H1 (cell line): ENCODE data around the gene KRTAP10-4. TPM values are rescaled to one million over a fixed set of nuclear protein-coding genes. Genes with fewer than 3 reads are reported as not detected.

Experiments used
- CTCF ChIA-PET: fragments of 300-600 bp; sonication (Branson Sonifier 250); formaldehyde crosslinking; loops from one replicate; lab custom pipeline; 2021; ENCODE audit not compliant: partially characterized antibody; lab: Charles Lee
- POLR2A ChIA-PET: fragments of 300-600 bp; sonication (Branson Sonifier 250); formaldehyde crosslinking; loops from one replicate; lab custom pipeline; 2021; ENCODE audit warnings: inconsistent platforms; ENCODE audit not compliant: partially characterized antibody; lab: Charles Lee
- DNase-seq, 2 experiments: peaks; one replicate each; pipeline versions ENCODE4 v3.0.0 to v3.0.0-alpha.2; 2010 to 2022; ENCODE audit warnings: low spot score in 2 of 2, low read depth in 1 of 2, mixed read lengths in 1 of 2
- FAIRE-seq: peaks from 2 replicates; lab custom pipeline; 2011; peaks lifted over from hg19 to GRCh38; lab: Jason Lieb, UNC
- H2AFZ ChIP-seq: 2 replicates; pipeline ENCODE4 v1.8.1; 2012; ENCODE audit warnings: low read length, inconsistent platforms
- H2AK5ac ChIP-seq: 2 replicates; pipeline ENCODE4 v1.6.1; 2013; ENCODE audit warnings: low read depth, low read length
- H2BK120ac ChIP-seq: replicated peaks from 2 replicates; pipeline ENCODE3; 2013; ENCODE audit warnings: low read depth, low read length, inconsistent platforms
- H2BK12ac ChIP-seq: 2 replicates; pipeline ENCODE4 v1.6.1; 2013; ENCODE audit warnings: low read depth, low read length
- H2BK15ac ChIP-seq: 2 replicates; pipeline ENCODE4 v1.6.1; 2013; ENCODE audit warnings: low read length
- H2BK20ac ChIP-seq: 2 replicates; pipeline ENCODE4 v1.6.1; 2013; ENCODE audit warnings: low read length
- H2BK5ac ChIP-seq: 2 replicates; pipeline ENCODE4 v1.6.1; 2013; ENCODE audit warnings: low read depth, low read length
- H3K14ac ChIP-seq: 2 replicates; pipeline ENCODE4 v1.6.1; 2013; ENCODE audit warnings: inconsistent platforms; ENCODE audit not compliant: insufficient read length
- H3K18ac ChIP-seq: 2 replicates; pipeline ENCODE4 v1.6.1; 2013; ENCODE audit warnings: low read length; ENCODE audit errors: extremely low read depth
- H3K23ac ChIP-seq: 2 replicates; pipeline ENCODE4 v1.6.1; 2013; ENCODE audit warnings: inconsistent platforms; ENCODE audit not compliant: insufficient read length
- H3K23me2 ChIP-seq: 2 replicates; pipeline ENCODE4 v1.6.1; 2013; ENCODE audit warnings: low read depth, low read length
- H3K27ac ChIP-seq: 2 replicates; pipeline ENCODE4 v1.6.1; 2011; ENCODE audit warnings: low read depth, low read length, inconsistent platforms
- H3K27me3 ChIP-seq, 4 experiments: replicated peaks in 1 of 4; 1 replicate in 1 of 4; 2 replicates in 3 of 4; pipeline versions ENCODE4 v1.6.1 to v1.8.1; 2011 to 2013; ENCODE audit warnings: low read length in 3 of 4, mild to moderate bottlenecking in 3 of 4, inconsistent platforms in 2 of 4, mixed read lengths in 2 of 4, moderate library complexity in 1 of 4; ENCODE audit not compliant: control insufficient read depth in 3 of 4, insufficient read depth in 3 of 4; ENCODE audit errors: extremely low read depth in 1 of 4
- H3K36me3 ChIP-seq, 4 experiments: 2 replicates each; pipeline versions ENCODE4 v1.6.1 to v1.8.1; 2011 to 2013; ENCODE audit warnings: mild to moderate bottlenecking in 4 of 4, low read length in 3 of 4, moderate library complexity in 2 of 4, control low read depth in 1 of 4, inconsistent platforms in 1 of 4; ENCODE audit not compliant: insufficient read depth in 4 of 4, control insufficient read depth in 2 of 4
- H3K4ac ChIP-seq: replicated peaks from 2 replicates; pipeline ENCODE3; 2013; ENCODE audit warnings: low read length, low read depth, mixed read lengths, inconsistent platforms; ENCODE audit not compliant: insufficient read length
- H3K4me1 ChIP-seq, 4 experiments: replicated peaks in 1 of 4; 1 replicate in 1 of 4; 2 replicates in 3 of 4; pipeline versions ENCODE4 v1.6.1 to v1.8.1; 2011 to 2013; ENCODE audit warnings: low read length in 3 of 4, inconsistent platforms in 2 of 4, mixed read lengths in 1 of 4; ENCODE audit not compliant: insufficient read depth in 4 of 4, control insufficient read depth in 3 of 4
- H3K4me2 ChIP-seq, 2 experiments: 2 replicates each; pipeline versions ENCODE4 v1.6.1 to v1.8.1; 2011 to 2013; ENCODE audit warnings: low read depth in 2 of 2, low read length in 2 of 2, control low read depth in 1 of 2, inconsistent platforms in 1 of 2, mild to moderate bottlenecking in 1 of 2; ENCODE audit not compliant: insufficient read depth in 1 of 2
- H3K4me3 ChIP-seq, 4 experiments: fragments of 200-600, 300-600 bp in 1 of 4; sonication (generic), shearing (Covaris generic), sonication (Bioruptor Twin) in 1 of 4; 2 replicates each; pipeline versions ENCODE4 v1.5.1 to v1.8.1; 2011 to 2016; ENCODE audit warnings: low read length in 4 of 4, low read depth in 3 of 4, control low read depth in 2 of 4, inconsistent platforms in 2 of 4, mild to moderate bottlenecking in 2 of 4, mixed read lengths in 1 of 4, moderate library complexity in 1 of 4; ENCODE audit not compliant: insufficient read depth in 2 of 4; ENCODE audit errors: extremely low read depth in 1 of 4
- H3K56ac ChIP-seq: replicated peaks from 2 replicates; pipeline ENCODE3; 2013; ENCODE audit warnings: low read depth, mild to moderate bottlenecking, mixed read lengths, low read length, inconsistent platforms; ENCODE audit not compliant: insufficient read length
- H3K79me1 ChIP-seq: 2 replicates; pipeline ENCODE4 v1.6.1; 2013; ENCODE audit warnings: low read depth, low read length, control low read depth
- H3K79me2 ChIP-seq, 2 experiments: 2 replicates each; pipeline versions ENCODE4 v1.6.1 to v1.8.1; 2012 to 2013; ENCODE audit warnings: low read length in 2 of 2, mild to moderate bottlenecking in 2 of 2, inconsistent platforms in 1 of 2; ENCODE audit not compliant: insufficient read depth in 2 of 2, control insufficient read depth in 1 of 2
- H3K9ac ChIP-seq, 4 experiments: replicated peaks in 1 of 4; 1 replicate in 1 of 4; 2 replicates in 3 of 4; pipeline versions ENCODE4 v1.6.1 to v1.8.1; 2011 to 2013; ENCODE audit warnings: low read depth in 3 of 4, low read length in 3 of 4, control low read depth in 2 of 4, mild to moderate bottlenecking in 2 of 4, moderate library complexity in 2 of 4, inconsistent platforms in 1 of 4; ENCODE audit errors: extremely low read depth in 1 of 4
- H3K9me3 ChIP-seq, 2 experiments: 2 replicates each; pipeline versions ENCODE4 v1.6.1 to v1.8.1; 2012 to 2013; ENCODE audit warnings: mild to moderate bottlenecking in 2 of 2, moderate library complexity in 2 of 2, control low read depth in 1 of 2, inconsistent platforms in 1 of 2, low read depth in 1 of 2, low read length in 1 of 2, mixed read lengths in 1 of 2; ENCODE audit not compliant: insufficient read depth in 2 of 2
- H4K20me1 ChIP-seq, 2 experiments: replicated peaks in 1 of 2; 2 replicates each; pipeline versions ENCODE3 to v1.8.1; 2011 to 2013; ENCODE audit warnings: inconsistent platforms in 2 of 2, low read length in 2 of 2, mild to moderate bottlenecking in 1 of 2; ENCODE audit not compliant: insufficient read depth in 2 of 2, control insufficient read depth in 1 of 2
- H4K5ac ChIP-seq: 2 replicates; pipeline ENCODE4 v1.6.1; 2013; ENCODE audit warnings: low read length, low read depth, mixed read lengths, inconsistent platforms; ENCODE audit not compliant: insufficient read length
- H4K8ac ChIP-seq: 2 replicates; pipeline ENCODE4 v1.8.0; 2013; ENCODE audit warnings: mild to moderate bottlenecking, moderate library complexity, low read length, inconsistent platforms; ENCODE audit not compliant: insufficient read depth; ENCODE audit errors: extremely low read depth
- H4K91ac ChIP-seq: replicated peaks from 2 replicates; pipeline ENCODE3; 2013; ENCODE audit warnings: low read length, mixed read lengths, inconsistent platforms; ENCODE audit not compliant: insufficient read length
- BRCA1 ChIP-seq: IDR thresholded peaks from 2 replicates; pipeline ENCODE4 v1.6.1; 2012; ENCODE audit warnings: low read depth, low read length, improper control_type of control experiment
- CBX5 ChIP-seq: fragments of 300-800, 300-1000 bp; sonication (generic); IDR thresholded peaks from 2 replicates; pipeline ENCODE4 v1.7.1; 2016; ENCODE audit warnings: antibody characterized with exemption, low read length, low read depth
- CEBPB ChIP-seq: IDR thresholded peaks from 2 replicates; pipeline ENCODE4 v1.6.1; 2012; ENCODE audit warnings: low read depth, low read length
- CHD1 ChIP-seq: IDR thresholded peaks from 2 replicates; pipeline ENCODE4 v1.6.1; 2012; ENCODE audit warnings: low read depth, low read length, improper control_type of control experiment
- EZH2 ChIP-seq: fragments of 200-600 bp; sonication (generic); IDR thresholded peaks from 2 replicates; pipeline ENCODE4 v1.7.1; 2012; ENCODE audit warnings: low read depth, mild to moderate bottlenecking, moderate library complexity, low read length, inconsistent platforms; ENCODE audit not compliant: severe bottlenecking
- JUN ChIP-seq: IDR thresholded peaks from 2 replicates; pipeline ENCODE4 v1.6.1; 2011; ENCODE audit warnings: low read depth, mild to moderate bottlenecking, improper control_type of control experiment, low read length
- JUND ChIP-seq: IDR thresholded peaks from 2 replicates; pipeline ENCODE4 v1.6.1; 2011; ENCODE audit warnings: mild to moderate bottlenecking, improper control_type of control experiment, low read length
- RFX5 ChIP-seq: IDR thresholded peaks from 2 replicates; pipeline ENCODE4 v1.6.1; 2011; ENCODE audit warnings: low read depth, low read length, improper control_type of control experiment, borderline replicate concordance
- TCF12 ChIP-seq: IDR thresholded peaks from 2 replicates; pipeline ENCODE4 v1.6.1; 2011; ENCODE audit warnings: low read depth, mild to moderate bottlenecking, low read length
- ZNF274 ChIP-seq: IDR thresholded peaks from 2 replicates; pipeline ENCODE4 v1.7.0; 2012; ENCODE audit warnings: low read length, borderline replicate concordance; ENCODE audit errors: extremely low read depth
- WGBS, 2 experiments: shearing (Covaris generic) in 1 of 2; methylation state at CpG; one replicate each; pipeline versions ENCODE4 v1.1.6 to v1.1.7; 2013 to 2015; ENCODE audit warnings: low lambda C conversion rate in 2 of 2, mixed read lengths in 2 of 2, inconsistent platforms in 1 of 2, low coverage in 1 of 2, missing lambda C conversion rate in 1 of 2; ENCODE audit not compliant: insufficient replicate concordance in 2 of 2, insufficient coverage in 1 of 2, insufficient read length in 1 of 2; ENCODE audit errors: extremely low coverage in 1 of 2, missing lambda C conversion rate in 1 of 2; 5-methylcytosine and 5-hydroxymethylcytosine counted together
- polyA plus RNA-seq, 7 experiments: library from polyadenylated mRNA; depleted of rRNA in 3 of 7; stranded (reverse) in 5 of 7; unstranded in 2 of 7; fragments of >200 nt in 5 of 7; fragments of 200-250 nt in 2 of 7; gene quantifications; 1 replicate in 5 of 7; 2 replicates in 1 of 7; 4 replicates in 1 of 7; pipeline versions ENCODE4 v1.2.1 to v1.2.3, GENCODE V29; 2011 to 2013; ENCODE audit warnings: missing spikeins in 2 of 7, mixed read lengths in 2 of 7
- total RNA-seq: library from RNA; stranded (reverse); fragmentation: NEBNext Ultra II Directional; extraction: Animal tissue kit (Norgen Biotek cat#: 25700); gene quantifications from 2 replicates; pipeline ENCODE4 v1.2.1, GENCODE V29; 2021

KRTAP10-4 gene
- total and polyA plus RNA-seq, 2 of the 8 experiments (the other 6 are each of a cell fraction or from before 2014, with no cell fraction given): not detected

DNA sequence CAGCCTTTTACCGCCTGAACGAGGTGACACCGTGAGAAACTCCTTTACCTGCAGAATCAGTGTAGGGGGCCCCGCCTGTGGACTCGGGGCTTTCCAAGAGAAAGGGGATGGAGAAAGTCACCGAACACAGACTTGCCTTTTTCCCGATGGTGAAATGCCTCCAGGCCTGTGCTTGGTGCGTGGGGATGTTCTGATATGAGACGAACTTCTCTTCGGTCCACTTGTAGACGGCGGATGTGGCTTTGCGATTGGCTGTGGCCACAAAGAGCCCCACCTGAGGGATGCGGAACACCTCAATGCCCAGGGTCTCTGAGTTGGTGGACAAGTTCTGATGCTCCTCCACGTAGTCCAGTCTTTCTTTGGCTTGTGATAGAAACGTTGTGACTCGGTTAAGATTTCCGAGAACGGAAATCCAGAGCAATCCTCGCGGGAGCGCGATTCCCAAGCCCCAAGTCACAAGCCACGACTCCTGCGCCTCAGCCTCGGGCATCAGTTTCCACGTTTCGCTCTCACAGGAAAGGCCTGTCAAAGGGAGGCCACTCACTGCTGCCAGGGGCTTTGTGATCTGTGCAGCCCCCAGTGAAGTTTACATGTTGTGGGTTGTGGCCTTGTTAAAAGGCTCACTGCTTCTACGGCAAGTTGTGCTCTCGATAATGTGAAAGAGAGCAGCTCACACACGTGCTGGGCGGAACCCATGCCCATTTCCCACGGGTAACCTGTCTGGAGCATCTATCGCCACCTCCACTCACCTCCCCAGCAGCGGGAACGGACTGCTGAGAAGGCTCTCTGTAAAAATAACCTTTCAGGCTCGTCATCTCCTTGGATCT is 46.2 kb upstream of the KRTAP10-4 start:
- CTCF ChIA-PET: interaction anchor here (0.9 kb wide), 1 partner anchor 11 kb away, joined by 3 read pairs; no protein-coding TSS in a partner anchor
- WGBS, 2 experiments: 91% methylated on average over 37 of the region's 37 CpGs; no CpG with 5 or more reads in 1 of the 2 experiments
- no peak overlapping the region; the same call in 1 of the 2 replicates for H4K8ac ChIP-seq
- H3K4me2 ChIP-seq: no peak overlapping the region
- FAIRE-seq (no peak), DNase-seq (no peak)
- no peak overlapping the region for H3K56ac ChIP-seq
- no peak overlapping the region for H3K9ac ChIP-seq
- H3K4ac ChIP-seq: no peak overlapping the region
- H3K27me3 ChIP-seq: peaks cover 0 to 3% (median 0%) of the 10 kb centered on the region in 4 experiments; a peak in 1 of 7 replicates
- no peak overlapping the region for H2BK120ac ChIP-seq
- peaks cover 0 to 15% of the 10 kb centered on the region in 2 experiments; a peak in 1 of 4 replicates for H3K9me3 ChIP-seq
- H3K4me3 ChIP-seq: no peak overlapping the region
- peaks cover 3% of the 10 kb centered on the region; the same call in 1 of the 2 replicates for H3K79me1 ChIP-seq
- H2AFZ ChIP-seq: no peak overlapping the region
- H3K4me1 ChIP-seq: no peaks in the 10 kb centered on the region; a peak in 1 of 7 replicates
- H3K14ac ChIP-seq: no peak overlapping the region
- H4K91ac ChIP-seq: no peak overlapping the region
- H2BK15ac ChIP-seq: no peak overlapping the region
- POLR2A ChIA-PET: no interaction called here
- no peak overlapping the region for H2AK5ac ChIP-seq
- H3K79me2 ChIP-seq: no peaks in the 10 kb centered on the region
- peaks cover 0 to 2% of the 10 kb centered on the region in 2 experiments for H4K20me1 ChIP-seq
- no peak overlapping the region for H2BK20ac ChIP-seq
- H3K27ac ChIP-seq: no peak overlapping the region
- H4K5ac ChIP-seq: no peak overlapping the region
- no peak overlapping the region; the same call in 1 of the 2 replicates for H2BK5ac ChIP-seq
- H3K36me3 ChIP-seq: no peaks in the 10 kb centered on the region
- H2BK12ac ChIP-seq: peak overlapping the region; percentile 75; the same call in 1 of the 2 replicates
- peaks cover 16% of the 10 kb centered on the region; the same call in 1 of the 2 replicates for H3K23me2 ChIP-seq
- H3K18ac ChIP-seq: no peak overlapping the region
- no peak overlapping the region for H3K23ac ChIP-seq
- TF ChIP-seq CEBPB (no peak), BRCA1 (no peak), RFX5 (no peak), JUND (no peak), TCF12 (no peak), JUN (no peak), CBX5 (no peak), ZNF274 (no peak), EZH2 (no peak), CHD1 (no peak)
